Endothelial cell of umbilical vein (primary cell): Measurements from ENCODE around the gene DDX31.

Experiments used
- EZH2 ChIP-seq: IDR thresholded peaks from 2 replicates; pipeline ENCODE4 v1.6.1; 2012; ENCODE audit warnings: borderline replicate concordance, low read depth, mild to moderate bottlenecking, moderate library complexity, low read length, inconsistent platforms; ENCODE audit not compliant: severe bottlenecking
- JUN ChIP-seq: IDR thresholded peaks from 2 replicates; pipeline ENCODE4 v1.6.1; 2011; ENCODE audit warnings: borderline replicate concordance, low read depth; ENCODE audit not compliant: insufficient read length, insufficient read depth
- MYC ChIP-seq: IDR thresholded peaks from one replicate; pipeline ENCODE4 v1.6.1; 2011; ENCODE audit warnings: mild to moderate bottlenecking, low read depth, low read length
- POLR2A ChIP-seq: IDR thresholded peaks from 2 replicates; pipeline ENCODE4 v1.6.1; 2012; ENCODE audit warnings: low read depth, mild to moderate bottlenecking, control low read depth, low read length
- TF ChIP-seq, protein P1 (sequence below): IDR thresholded peaks from 2 replicates; pipeline ENCODE4 v1.6.1; 2011; ENCODE audit not compliant: insufficient read depth, insufficient read length
- TF ChIP-seq, protein P2 (sequence below), 2 donors: IDR thresholded peaks; 1 replicate in 1 of 2; 2 replicates in 1 of 2; pipeline ENCODE4 v1.5.1; 2011; ENCODE audit warnings: low read length in 2 of 2, mild to moderate bottlenecking in 2 of 2, moderate library complexity in 2 of 2, control low read depth in 1 of 2, inconsistent platforms in 1 of 2, low read depth in 1 of 2; ENCODE audit not compliant: insufficient read depth in 1 of 2; ENCODE audit errors: extremely low read depth in 1 of 2

DNA sequence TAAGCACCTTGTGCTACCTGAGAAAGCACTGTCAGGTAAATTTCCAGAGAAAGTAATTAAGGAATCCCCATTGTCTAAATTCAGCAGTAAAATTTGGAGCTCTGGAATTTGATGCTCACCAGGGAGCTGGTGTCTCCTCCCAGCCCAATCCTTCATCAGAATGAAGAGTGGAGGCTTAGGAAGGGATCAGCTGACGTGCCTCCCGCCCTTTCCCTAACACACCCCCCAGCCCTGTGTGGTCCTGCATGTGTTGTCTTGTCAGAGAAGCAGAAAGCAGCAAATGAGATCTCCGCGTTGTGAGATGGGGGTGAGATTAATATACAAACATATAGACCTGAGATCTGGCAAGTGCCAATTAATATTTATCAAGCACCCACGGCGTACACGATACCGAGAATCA, 114.3 kb downstream of the DDX31 start:
- TF ChIP-seq EZH2 (no peak), POLR2A (no peak), MYC (no peak), JUN (no peak)
- TF ChIP-seq, protein P1, sequence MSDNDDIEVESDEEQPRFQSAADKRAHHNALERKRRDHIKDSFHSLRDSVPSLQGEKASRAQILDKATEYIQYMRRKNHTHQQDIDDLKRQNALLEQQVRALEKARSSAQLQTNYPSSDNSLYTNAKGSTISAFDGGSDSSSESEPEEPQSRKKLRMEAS, result no peak
- TF ChIP-seq, protein P2, sequence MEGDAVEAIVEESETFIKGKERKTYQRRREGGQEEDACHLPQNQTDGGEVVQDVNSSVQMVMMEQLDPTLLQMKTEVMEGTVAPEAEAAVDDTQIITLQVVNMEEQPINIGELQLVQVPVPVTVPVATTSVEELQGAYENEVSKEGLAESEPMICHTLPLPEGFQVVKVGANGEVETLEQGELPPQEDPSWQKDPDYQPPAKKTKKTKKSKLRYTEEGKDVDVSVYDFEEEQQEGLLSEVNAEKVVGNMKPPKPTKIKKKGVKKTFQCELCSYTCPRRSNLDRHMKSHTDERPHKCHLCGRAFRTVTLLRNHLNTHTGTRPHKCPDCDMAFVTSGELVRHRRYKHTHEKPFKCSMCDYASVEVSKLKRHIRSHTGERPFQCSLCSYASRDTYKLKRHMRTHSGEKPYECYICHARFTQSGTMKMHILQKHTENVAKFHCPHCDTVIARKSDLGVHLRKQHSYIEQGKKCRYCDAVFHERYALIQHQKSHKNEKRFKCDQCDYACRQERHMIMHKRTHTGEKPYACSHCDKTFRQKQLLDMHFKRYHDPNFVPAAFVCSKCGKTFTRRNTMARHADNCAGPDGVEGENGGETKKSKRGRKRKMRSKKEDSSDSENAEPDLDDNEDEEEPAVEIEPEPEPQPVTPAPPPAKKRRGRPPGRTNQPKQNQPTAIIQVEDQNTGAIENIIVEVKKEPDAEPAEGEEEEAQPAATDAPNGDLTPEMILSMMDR (IDR thresholded peaks at IDR 0.05; ENCODE audit: extremely low read depth in 1 of 2, insufficient read depth in 1 of 2, low read depth in 1 of 2, low read length in 2 of 2), result no peak
